GM12878 (cell line): Measurements from ENCODE around the gene RPP40. TPM values are rescaled to one million over a fixed set of nuclear protein-coding genes. Genes with fewer than 3 reads are reported as not detected.

ENCODE experiments used
- ATAC-seq: fragments of 200-7000 bp; cut with Tn5 transposase; 3 replicates; pipeline ENCODE4 v1.9.1; 2020; ENCODE audit warnings: mild to moderate bottlenecking, moderate library complexity
- BruUV-seq: library from RNA; stranded (reverse); fragments of 400-500 nt; replicated peaks from 2 replicates; lab custom pipeline; 2021; lab: Mats Ljungman, UMichigan
- CTCF ChIA-PET: fragments of 300-600 bp; sonication (Branson Sonifier 250); formaldehyde crosslinking; extraction: SDS; loops from one replicate; lab custom pipeline; 2021; ENCODE audit warnings: inconsistent platforms; lab: Yijun Ruan, JAX
- POLR2A ChIA-PET: fragments of 350-600 bp; formaldehyde crosslinking; extraction: SDS; loops from one replicate; lab custom pipeline; 2021; ENCODE audit warnings: inconsistent platforms; lab: Charles Lee
- RAD21 ChIA-PET: fragments of 300-600 bp; sonication (Branson Sonifier 250); formaldehyde crosslinking; loops from one replicate; lab custom pipeline; 2023; ENCODE audit warnings: antibody characterized with exemption; ENCODE audit not compliant: unreplicated experiment; lab: Charles Lee
- SMC1A ChIA-PET: fragments of 300-600 bp; sonication (Branson Sonifier 250); formaldehyde crosslinking; loops from one replicate; lab custom pipeline; 2023; ENCODE audit not compliant: unreplicated experiment, uncharacterized antibody; lab: Charles Lee
- DNase-seq: peaks from one replicate; pipeline ENCODE4 v3.0.0-alpha.2; 2011; ENCODE audit warnings: low read depth, low spot score
- FAIRE-seq: peaks from 3 replicates; lab custom pipeline; 2011; peaks lifted over from hg19 to GRCh38; lab: Jason Lieb, UNC
- H2AFZ ChIP-seq: 2 replicates; pipeline ENCODE4 v1.6.0; 2011; ENCODE audit warnings: low read depth, low read length, control low read depth; ENCODE audit not compliant: control insufficient read depth
- H3K27ac ChIP-seq: 2 replicates; pipeline ENCODE4 v1.5.1; 2011; ENCODE audit warnings: control low read depth; ENCODE audit not compliant: control insufficient read depth, insufficient read depth
- H3K27me3 ChIP-seq, 2 experiments: replicated peaks in 1 of 2; 2 replicates each; pipeline versions ENCODE4 v1.6.0 to v1.6.1; 2011; ENCODE audit warnings: low read length in 1 of 2; ENCODE audit not compliant: control insufficient read depth in 2 of 2, insufficient read depth in 2 of 2
- H3K36me3 ChIP-seq, 2 experiments: 2 replicates each; pipeline ENCODE4 v1.5.1; 2011; ENCODE audit warnings: low read length in 1 of 2; ENCODE audit not compliant: control insufficient read depth in 2 of 2, insufficient read depth in 2 of 2
- H3K4me1 ChIP-seq: 2 replicates; pipeline ENCODE4 v1.6.1; 2011; ENCODE audit warnings: mild to moderate bottlenecking, low read length, moderate library complexity, mixed read lengths; ENCODE audit not compliant: control insufficient read depth, insufficient read depth
- H3K4me2 ChIP-seq: 2 replicates; pipeline ENCODE4 v1.6.0; 2011; ENCODE audit warnings: control low read depth; ENCODE audit not compliant: control insufficient read depth, insufficient read depth
- H3K4me3 ChIP-seq: fragments of 200-600 bp; sonication (generic); 2 replicates; pipeline ENCODE4 v1.5.1; 2016
- H3K79me2 ChIP-seq: 2 replicates; pipeline ENCODE4 v1.6.0; 2011; ENCODE audit warnings: low read length; ENCODE audit not compliant: control insufficient read depth, insufficient read depth
- H3K9ac ChIP-seq: 2 replicates; pipeline ENCODE4 v1.8.0; 2011; ENCODE audit warnings: low read length, control low read depth, mixed read lengths; ENCODE audit not compliant: control insufficient read depth, insufficient read depth
- H3K9me3 ChIP-seq: replicated peaks from 3 replicates; pipeline ENCODE4 v1.5.1; 2011; ENCODE audit warnings: mild to moderate bottlenecking, low read length; ENCODE audit not compliant: control insufficient read depth, insufficient read depth
- H4K20me1 ChIP-seq: 2 replicates; pipeline ENCODE4 v1.6.0; 2011; ENCODE audit not compliant: control insufficient read depth, insufficient read depth
- ATF7 ChIP-seq: fragments of 450-650 bp; IDR thresholded peaks from 2 replicates; pipeline ENCODE4 v1.6.1; 2016; ENCODE audit warnings: low read depth, mild to moderate bottlenecking
- DPF2 ChIP-seq: fragments of 450-650 bp; IDR thresholded peaks from 2 replicates; pipeline ENCODE4 v1.6.1; 2017; ENCODE audit warnings: mild to moderate bottlenecking
- E2F8 ChIP-seq: fragments of 450-650 bp; IDR thresholded peaks from 2 replicates; pipeline ENCODE4 v1.6.1; 2018; ENCODE audit warnings: mild to moderate bottlenecking, low read depth, moderate library complexity; ENCODE audit not compliant: partially characterized antibody
- SKIL ChIP-seq: fragments of 450-650 bp; IDR thresholded peaks from 2 replicates; pipeline ENCODE4 v1.6.1; 2017; ENCODE audit warnings: mild to moderate bottlenecking, low read depth, inconsistent platforms; ENCODE audit not compliant: poor library complexity, severe bottlenecking
- SREBF1 ChIP-seq: IDR thresholded peaks from 2 replicates; pipeline ENCODE4 v1.6.1; 2012; ENCODE audit warnings: mild to moderate bottlenecking, low read length
- ZBTB33 ChIP-seq: fragments of 450-650 bp; IDR thresholded peaks from 2 replicates; pipeline ENCODE4 v1.6.1; 2017; ENCODE audit warnings: mild to moderate bottlenecking
- WGBS: methylation state at CpG from one replicate; pipeline ENCODE4 v1.1.6; 2016; ENCODE audit warnings: low lambda C conversion rate; ENCODE audit not compliant: insufficient replicate concordance, insufficient coverage; ENCODE audit errors: missing lambda C conversion rate; 5-methylcytosine and 5-hydroxymethylcytosine counted together
- in situ Hi-C: fragments of 300-500 bp; cut with MboI; formaldehyde crosslinking; loops from 9 replicates; pipeline ENCODE4 v1.14.3; 2018; ENCODE audit warnings: mixed read lengths
- intact Hi-C: fragments of 100-400 bp; cut with micrococcal nuclease; formaldehyde crosslinking; loops from one replicate; pipeline ENCODE4 v1.14.2; 2022; ENCODE audit not compliant: unreplicated experiment
- polyA plus RNA-seq, 11 experiments: library from polyadenylated mRNA; depleted of rRNA in 4 of 11; unstranded in 6 of 11; stranded (reverse) in 5 of 11; fragments of >200 nt; fragmentation: Nextera tagmentation in 4 of 11; fragmentation: Illumina TruSeq in 1 of 11; extraction: Ambion mirVana in 4 of 11; extraction: Trizol in 1 of 11; gene quantifications; 1 replicate in 1 of 11; 2 replicates in 10 of 11; pipeline versions ENCODE4 v1.2.1 to v1.2.3, GENCODE V29; 2011 to 2016; ENCODE audit warnings: inconsistent platforms in 2 of 11, missing spikeins in 2 of 11, low read depth in 1 of 11
- total RNA-seq, 4 experiments: library from RNA; depleted of rRNA in 3 of 4; stranded (reverse); fragments of >200 nt in 3 of 4; fragmentation: Illumina TruSeq in 1 of 4; extraction: Trizol in 1 of 4; gene quantifications; 2 replicates each; pipeline versions ENCODE4 v1.2.1 to v1.2.3, GENCODE V29; 2013 to 2021

RPP40 gene
- total and polyA plus RNA-seq, 10 of the 15 experiments (the other 5 are each of a cell fraction or from before 2014, with no cell fraction given), result 5.6 to 46.3 (median 21.7) TPM

- no peaks in the 10 kb centered on the region for H4K20me1 ChIP-seq
- no peaks in the 10 kb centered on the region for H3K36me3 ChIP-seq
- H3K4me1 ChIP-seq, result no peaks in the 10 kb centered on the region
- SMC1A ChIA-PET, result no interaction called here
- POLR2A ChIA-PET, result no interaction called here
- H3K4me3 ChIP-seq, result no peak overlapping the region
- CTCF ChIA-PET, result no interaction called here
- ATAC-seq (no peak), DNase-seq (no peak), FAIRE-seq (no peak)
- H3K4me2 ChIP-seq, result no peak overlapping the region
- peaks cover 1% of the 10 kb centered on the region; the same call in 1 of the 3 replicates for H3K9me3 ChIP-seq
- no peaks in the 10 kb centered on the region; a peak in 1 of 4 replicates for H3K27me3 ChIP-seq
- in situ Hi-C loops, result no loop called here
- H3K79me2 ChIP-seq, result no peaks in the 10 kb centered on the region
- TF ChIP-seq E2F8 (no peak), SREBF1 (no peak), SKIL (no peak), DPF2 (no peak), ATF7 (no peak), ZBTB33 (no peak)
- WGBS, result 34% methylated on average over 6 of the region's 6 CpGs
- intact Hi-C loops, result no loop called here
- H3K27ac ChIP-seq, result no peak overlapping the region
- no peak overlapping the region for H3K9ac ChIP-seq
- no TSS peak for BruUV-seq
- no peak overlapping the region for H2AFZ ChIP-seq
- RAD21 ChIA-PET, result no interaction called here
Measured at GRCh38 chr6:4983322-4983721, 20.5 kb downstream of the RPP40 start.
